Uterus (tissue), 4 donors: ENCODE data around the gene PPP1R14D. TPM values are rescaled to one million over a fixed set of nuclear protein-coding genes. Genes with fewer than 3 reads are reported as not detected.

ENCODE experiments used
- DNase-seq, 2 donors: peaks; one replicate each; pipeline ENCODE4 v3.0.0-alpha.2; 2019 to 2020
- H3K27ac ChIP-seq, 2 donors: fragments of 200-600 bp; sonication (generic); 1 replicate in 1 of 2; 2 replicates in 1 of 2; pipeline ENCODE4 v1.5.1; 2016 to 2018
- H3K27me3 ChIP-seq, 2 donors: fragments of 200-600 bp; sonication (generic); one replicate each; pipeline ENCODE4 v1.5.1; 2018 to 2019; ENCODE audit warnings: control low read depth in 1 of 2
- H3K36me3 ChIP-seq, 2 donors: fragments of 200-600 bp; sonication (generic); one replicate each; pipeline ENCODE4 v1.5.1; 2019; ENCODE audit warnings: control low read depth in 1 of 2
- H3K4me1 ChIP-seq, 2 donors: fragments of 200-600 bp; sonication (generic); one replicate each; pipeline ENCODE4 v1.5.1; 2018 to 2019; ENCODE audit warnings: control low read depth in 1 of 2
- H3K4me3 ChIP-seq, 2 donors: fragments of 200-600 bp; sonication (generic); 1 replicate in 1 of 2; 2 replicates in 1 of 2; pipeline ENCODE4 v1.5.1; 2018 to 2019; ENCODE audit warnings: mild to moderate bottlenecking in 1 of 2
- H3K9me3 ChIP-seq, 2 donors: fragments of 200-600 bp; sonication (generic); one replicate each; pipeline ENCODE4 v1.5.1; 2019; ENCODE audit warnings: control low read depth in 1 of 2
- POLR2A ChIP-seq, 2 donors: fragments of 450-650 bp; IDR thresholded peaks; one replicate each; pipeline ENCODE4 v1.6.1; 2016; ENCODE audit warnings: antibody characterized with exemption in 2 of 2, mild to moderate bottlenecking in 1 of 2, moderate library complexity in 1 of 2
- intact Hi-C: fragments of 100-400 bp; cut with DNase I; formaldehyde crosslinking; loops from one replicate; pipeline ENCODE4 v1.15.1; 2023; ENCODE audit warnings: low total_unique reads
- total RNA-seq, 4 donors: library from RNA; depleted of rRNA in 3 of 4; stranded (reverse); fragments of >200 nt in 3 of 4; gene quantifications; one replicate each; pipeline versions ENCODE4 v1.1.0 to v1.2.4, GENCODE V29; 2014 to 2023
- TF ChIP-seq, protein P1 (sequence below), 4 experiments: fragments of 200-600 bp in 2 of 4; fragments of 450-650 bp in 2 of 4; sonication (generic) in 2 of 4; IDR thresholded peaks; one replicate each; pipeline ENCODE4 v1.5.1; 2016 to 2019; ENCODE audit warnings: antibody characterized with exemption in 4 of 4, mild to moderate bottlenecking in 2 of 4, moderate library complexity in 1 of 4
- donor health status: DM: yes; HTN: yes; CAD: no.

The PPP1R14D gene
- total RNA-seq, 4 donors from 2014 or later: not detected

- no peak for TF ChIP-seq POLR2A (IDR thresholded peaks at IDR 0.05)
- TF ChIP-seq, protein P1, sequence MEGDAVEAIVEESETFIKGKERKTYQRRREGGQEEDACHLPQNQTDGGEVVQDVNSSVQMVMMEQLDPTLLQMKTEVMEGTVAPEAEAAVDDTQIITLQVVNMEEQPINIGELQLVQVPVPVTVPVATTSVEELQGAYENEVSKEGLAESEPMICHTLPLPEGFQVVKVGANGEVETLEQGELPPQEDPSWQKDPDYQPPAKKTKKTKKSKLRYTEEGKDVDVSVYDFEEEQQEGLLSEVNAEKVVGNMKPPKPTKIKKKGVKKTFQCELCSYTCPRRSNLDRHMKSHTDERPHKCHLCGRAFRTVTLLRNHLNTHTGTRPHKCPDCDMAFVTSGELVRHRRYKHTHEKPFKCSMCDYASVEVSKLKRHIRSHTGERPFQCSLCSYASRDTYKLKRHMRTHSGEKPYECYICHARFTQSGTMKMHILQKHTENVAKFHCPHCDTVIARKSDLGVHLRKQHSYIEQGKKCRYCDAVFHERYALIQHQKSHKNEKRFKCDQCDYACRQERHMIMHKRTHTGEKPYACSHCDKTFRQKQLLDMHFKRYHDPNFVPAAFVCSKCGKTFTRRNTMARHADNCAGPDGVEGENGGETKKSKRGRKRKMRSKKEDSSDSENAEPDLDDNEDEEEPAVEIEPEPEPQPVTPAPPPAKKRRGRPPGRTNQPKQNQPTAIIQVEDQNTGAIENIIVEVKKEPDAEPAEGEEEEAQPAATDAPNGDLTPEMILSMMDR (IDR thresholded peaks at IDR 0.05): no peak
- H3K27ac ChIP-seq: no peak overlapping the region
- intact Hi-C loops: no loop called here
- H3K4me1 ChIP-seq: no peaks in the 10 kb centered on the region
- no peak for DNase-seq
- no peaks in the 10 kb centered on the region for H3K9me3 ChIP-seq
- no peak overlapping the region for H3K4me3 ChIP-seq
- H3K36me3 ChIP-seq: no peaks in the 10 kb centered on the region
- H3K27me3 ChIP-seq: no peaks in the 10 kb centered on the region
Measured at GRCh38 chr15:40773902-40774301, 54.6 kb downstream of the PPP1R14D start.

- Histone ChIP-seq H3K27me3 (no peaks in the 10 kb centered on the region), H3K4me1 (no peaks in the 10 kb centered on the region), H3K4me3 (no peak overlapping the region), H3K36me3 (no peaks in the 10 kb centered on the region), H3K9me3 (no peaks in the 10 kb centered on the region), H3K27ac (no peak overlapping the region)
- TF ChIP-seq, protein P1 (IDR thresholded peaks at IDR 0.05): no peak
- no peak for TF ChIP-seq POLR2A (IDR thresholded peaks at IDR 0.05)
- intact Hi-C loops: no loop called here
- DNase-seq: no peak
Measured at GRCh38 chr15:40773496-40773895, 55.0 kb downstream of the PPP1R14D start.

DNA sequence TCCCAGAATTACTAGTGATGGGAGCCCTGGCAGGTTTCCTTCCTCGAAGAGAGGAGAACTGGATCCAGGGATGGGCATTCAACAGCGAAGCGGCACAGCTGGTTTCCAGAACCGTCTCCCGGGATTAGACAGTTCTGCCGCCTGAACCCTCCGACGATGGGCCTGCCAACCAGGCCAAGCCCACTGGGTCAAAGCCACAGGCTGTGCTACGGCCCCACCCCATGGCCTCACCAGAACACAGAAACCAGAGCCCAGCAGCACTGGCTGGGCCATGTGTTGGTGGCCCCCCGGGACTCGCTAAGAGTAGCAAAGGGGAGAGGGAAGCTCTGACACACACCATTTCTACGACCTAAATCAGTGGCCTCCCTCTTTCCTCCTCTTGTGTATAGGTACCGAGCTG is 56.5 kb downstream of the PPP1R14D start:
- H3K27ac ChIP-seq: no peak overlapping the region
- no peak overlapping the region for H3K4me3 ChIP-seq
- TF ChIP-seq, protein P1 (IDR thresholded peaks at IDR 0.05): no peak
- no peak for TF ChIP-seq POLR2A (IDR thresholded peaks at IDR 0.05)

GRCh38 chr15:40771242-40771641 is 57.3 kb downstream of the PPP1R14D start:
- no peaks in the 10 kb centered on the region for H3K36me3 ChIP-seq
- H3K27ac ChIP-seq: no peak overlapping the region
- DNase-seq: no peak
- no peak overlapping the region for H3K4me3 ChIP-seq
- H3K27me3 ChIP-seq: no peaks in the 10 kb centered on the region
- no peaks in the 10 kb centered on the region for H3K9me3 ChIP-seq
- TF ChIP-seq, protein P1 (IDR thresholded peaks at IDR 0.05): no peak
- no peak for TF ChIP-seq POLR2A (IDR thresholded peaks at IDR 0.05)
- intact Hi-C loops: no loop called here
- no peaks in the 10 kb centered on the region for H3K4me1 ChIP-seq

More for the DNA sequence above, 56.5 kb downstream of the PPP1R14D start:
- H3K27me3 ChIP-seq: no peaks in the 10 kb centered on the region
- no peaks in the 10 kb centered on the region for H3K9me3 ChIP-seq
- no peaks in the 10 kb centered on the region for H3K4me1 ChIP-seq
- no peaks in the 10 kb centered on the region for H3K36me3 ChIP-seq
- no peak for DNase-seq
- intact Hi-C loops: no loop called here

DNA sequence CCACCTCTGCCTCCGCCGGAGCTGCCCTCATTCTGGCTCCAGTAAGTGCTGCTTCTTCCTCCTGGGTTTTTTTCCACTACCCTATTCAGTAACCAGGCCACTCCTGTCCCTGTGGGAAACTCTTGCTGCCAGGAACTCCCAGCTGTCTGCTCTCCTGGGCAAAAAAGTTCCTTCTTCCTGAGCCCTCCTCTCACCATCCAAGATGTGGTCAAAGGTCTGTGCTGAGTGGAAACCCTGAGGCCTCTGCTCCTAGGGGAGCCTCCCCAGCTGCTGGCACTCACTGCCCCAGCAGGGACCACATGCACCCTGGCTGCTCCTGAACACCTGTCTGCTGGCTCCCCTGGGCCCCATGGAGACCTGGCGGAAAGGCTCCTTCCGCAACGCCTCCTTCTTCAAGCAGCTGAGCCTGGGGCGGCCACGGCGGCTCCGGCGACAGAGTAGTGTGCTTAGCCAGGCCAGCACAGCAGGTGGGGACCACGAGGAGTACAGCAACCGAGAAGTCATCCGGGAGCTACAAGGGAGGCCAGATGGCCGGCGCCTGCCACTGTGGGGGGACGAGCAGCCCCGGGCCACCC is 58.3 kb downstream of the PPP1R14D start:
- intact Hi-C loops: no loop called here
- Histone ChIP-seq H3K4me1 (no peaks in the 10 kb centered on the region), H3K27me3 (no peaks in the 10 kb centered on the region), H3K9me3 (no peaks in the 10 kb centered on the region), H3K27ac (peak overlapping the region; percentile 32 to 70), H3K4me3 (no peak overlapping the region), H3K36me3 (no peaks in the 10 kb centered on the region)
- DNase-seq: no peak
- no peak for TF ChIP-seq POLR2A (IDR thresholded peaks at IDR 0.05)
- TF ChIP-seq, protein P1 (IDR thresholded peaks at IDR 0.05): no peak
